Right atrium auricular region (tissue), 2 donors: ENCODE data around the gene CTBP1. TPM values are rescaled to one million over a fixed set of nuclear protein-coding genes. Genes with fewer than 3 reads are reported as not detected.

Experiments used
- DNase-seq: peaks from one replicate; pipeline ENCODE4 v3.0.0-alpha.2; 2019; ENCODE audit warnings: low spot score
- H3K27ac ChIP-seq, 2 donors: fragments of 200-600 bp; sonication (generic); 1 replicate in 1 of 2; 2 replicates in 1 of 2; pipeline ENCODE4 v1.5.1; 2016 to 2019
- H3K27me3 ChIP-seq, 2 donors: fragments of 200-600 bp; sonication (generic); one replicate each; pipeline versions ENCODE4 v1.5.1 to v1.6.0; 2017 to 2019
- H3K36me3 ChIP-seq: fragments of 200-600 bp; sonication (generic); one replicate; pipeline ENCODE4 v1.5.1; 2016
- H3K4me1 ChIP-seq, 2 donors: fragments of 200-600 bp; sonication (generic); one replicate each; pipeline versions ENCODE4 v1.5.1 to v1.6.0; 2017 to 2019
- H3K4me3 ChIP-seq, 2 donors: fragments of 200-600 bp; sonication (generic); 1 replicate in 1 of 2; 2 replicates in 1 of 2; pipeline ENCODE4 v1.5.1; 2017 to 2019; ENCODE audit warnings: mild to moderate bottlenecking in 1 of 2, moderate library complexity in 1 of 2
- H3K9me3 ChIP-seq, 2 donors: fragments of 200-600 bp; sonication (generic); one replicate each; pipeline ENCODE4 v1.5.1; 2019
- CTCF ChIP-seq, 2 donors: fragments of 200-600 bp; sonication (generic); IDR thresholded peaks; one replicate each; pipeline ENCODE4 v1.5.1; 2019; ENCODE audit warnings: antibody characterized with exemption in 2 of 2
- total RNA-seq, 2 donors: library from RNA; depleted of rRNA; stranded (reverse); fragments of >200 nt; gene quantifications; one replicate each; pipeline ENCODE4 v1.1.0, GENCODE V29; 2016

CTBP1 gene
- total RNA-seq, 2 donors from 2014 or later = 104 to 140 TPM

GRCh38 chr4:1258457-1258856 lies 9.5 kb upstream of the CTBP1 start:
- H3K27me3 ChIP-seq = no peaks in the 10 kb centered on the region
- H3K27ac ChIP-seq = no peak overlapping the region
- no peak for DNase-seq
- H3K4me3 ChIP-seq = no peak overlapping the region
- H3K9me3 ChIP-seq = no peaks in the 10 kb centered on the region
- no peak for TF ChIP-seq CTCF (IDR thresholded peaks at IDR 0.05)
- H3K36me3 ChIP-seq = no peaks in the 10 kb centered on the region
- no peaks in the 10 kb centered on the region for H3K4me1 ChIP-seq

GRCh38 chr4:1255699-1256098 lies 6.8 kb upstream of the CTBP1 start:
- H3K9me3 ChIP-seq = no peaks in the 10 kb centered on the region
- H3K36me3 ChIP-seq = no peaks in the 10 kb centered on the region
- no peak for TF ChIP-seq CTCF (IDR thresholded peaks at IDR 0.05)
- DNase-seq = no peak
- no peak overlapping the region for H3K27ac ChIP-seq
- peaks cover 0 to 7% of the 10 kb centered on the region in 2 donors for H3K4me1 ChIP-seq
- H3K27me3 ChIP-seq = no peaks in the 10 kb centered on the region
- H3K4me3 ChIP-seq = no peak overlapping the region

- TF ChIP-seq CTCF (IDR thresholded peaks at IDR 0.05) = no peak
- Histone ChIP-seq H3K27me3 (no peaks in the 10 kb centered on the region), H3K27ac (no peak overlapping the region), H3K9me3 (no peaks in the 10 kb centered on the region), H3K4me1 (peaks cover 0 to 13% of the 10 kb centered on the region in 2 donors), H3K4me3 (no peak overlapping the region), H3K36me3 (no peaks in the 10 kb centered on the region)
- no peak for DNase-seq
Observed at GRCh38 chr4:1255151-1255550, 6.2 kb upstream of the CTBP1 start.

GRCh38 chr4:1253831-1254230 lies 4.9 kb upstream of the CTBP1 start:
- Histone ChIP-seq H3K27me3 (no peaks in the 10 kb centered on the region), H3K27ac (no peak overlapping the region), H3K36me3 (no peaks in the 10 kb centered on the region), H3K4me3 (no peak overlapping the region), H3K4me1 (peaks cover 0 to 19% of the 10 kb centered on the region in 2 donors), H3K9me3 (no peaks in the 10 kb centered on the region)
- no peak for TF ChIP-seq CTCF (IDR thresholded peaks at IDR 0.05)
- DNase-seq = no peak

GRCh38 chr4:1252928-1253492 lies 4.1 kb upstream of the CTBP1 start:
- DNase-seq = no peak
- no peaks in the 10 kb centered on the region for H3K9me3 ChIP-seq
- H3K4me3 ChIP-seq = no peak overlapping the region
- H3K36me3 ChIP-seq = no peaks in the 10 kb centered on the region
- TF ChIP-seq CTCF (IDR thresholded peaks at IDR 0.05) = no peak
- H3K27ac ChIP-seq = no peak overlapping the region
- no peaks in the 10 kb centered on the region for H3K27me3 ChIP-seq
- peaks cover 0 to 19% of the 10 kb centered on the region in 2 donors for H3K4me1 ChIP-seq

- Histone ChIP-seq H3K4me1 (peaks cover 0 to 28% of the 10 kb centered on the region in 2 donors), H3K27ac (no peak overlapping the region), H3K36me3 (no peaks in the 10 kb centered on the region), H3K9me3 (no peaks in the 10 kb centered on the region), H3K27me3 (no peaks in the 10 kb centered on the region), H3K4me3 (no peak overlapping the region)
- TF ChIP-seq CTCF (IDR thresholded peaks at IDR 0.05) = no peak
- DNase-seq = no peak
Observed at GRCh38 chr4:1251773-1252066, 2.8 kb upstream of the CTBP1 start.
